Mucosa of descending colon (tissue), 3 donors: ENCODE measurements around the gene RGS6. TPM values are rescaled to one million over a fixed set of nuclear protein-coding genes. Genes with fewer than 3 reads are reported as not detected.

Experiments used
- ATAC-seq: fragments of 200-7000 bp; cut with Tn5 transposase; one replicate; pipeline ENCODE4 v1.9.1; 2020; ENCODE audit warnings: mild to moderate bottlenecking, moderate library complexity
- DNase-seq, 3 donors: peaks; one replicate each; pipeline ENCODE4 v3.0.0-alpha.2; 2020
- H3K36me3 ChIP-seq: fragments of 200-600 bp; one replicate; pipeline ENCODE4 v1.8.0; 2021; ENCODE audit warnings: low read depth, mild to moderate bottlenecking
- H3K4me1 ChIP-seq: fragments of 200-600 bp; one replicate; pipeline ENCODE4 v1.8.0; 2021; ENCODE audit warnings: low read depth, mild to moderate bottlenecking
- H3K4me3 ChIP-seq: fragments of 200-600 bp; one replicate; pipeline ENCODE4 v1.8.0; 2021; ENCODE audit warnings: mild to moderate bottlenecking
- H3K9me3 ChIP-seq: fragments of 200-600 bp; one replicate; pipeline ENCODE4 v1.8.0; 2021; ENCODE audit warnings: mild to moderate bottlenecking
- intact Hi-C, 2 donors: fragments of 100-400 bp; cut with DNase I in 1 of 2; cut with micrococcal nuclease in 1 of 2; formaldehyde crosslinking; loops; one replicate each; pipeline versions ENCODE4 v1.11.0 to v1.11.1; 2022; cut with DNase I, micrococcal nuclease
- total RNA-seq, 3 donors: library from RNA; stranded (reverse); fragmentation: NEBNext Ultra II Directional in 2 of 3; extraction: Animal tissue kit (Norgen Biotek cat#: 25700) in 2 of 3; gene quantifications; one replicate each; pipeline versions ENCODE4 v1.2.1 to v1.2.4, GENCODE V29; 2021 to 2023
- TF ChIP-seq, protein P1 (sequence below): fragments of 200-600 bp; IDR thresholded peaks from one replicate; pipeline ENCODE4 v1.8.0; 2022; ENCODE audit warnings: antibody characterized with exemption, mild to moderate bottlenecking
- donor health status: DM: no; HTN: no; CAD: no; lungs with moderate emphysema.
- donor health status: DM: no; HTN: no; CAD: no.
- donor health status: DM: no; HTN: yes; CAD: no.

The RGS6 gene
- total RNA-seq, 3 donors from 2014 or later = 0.66 to 2.5 (median 0.94) TPM

DNA sequence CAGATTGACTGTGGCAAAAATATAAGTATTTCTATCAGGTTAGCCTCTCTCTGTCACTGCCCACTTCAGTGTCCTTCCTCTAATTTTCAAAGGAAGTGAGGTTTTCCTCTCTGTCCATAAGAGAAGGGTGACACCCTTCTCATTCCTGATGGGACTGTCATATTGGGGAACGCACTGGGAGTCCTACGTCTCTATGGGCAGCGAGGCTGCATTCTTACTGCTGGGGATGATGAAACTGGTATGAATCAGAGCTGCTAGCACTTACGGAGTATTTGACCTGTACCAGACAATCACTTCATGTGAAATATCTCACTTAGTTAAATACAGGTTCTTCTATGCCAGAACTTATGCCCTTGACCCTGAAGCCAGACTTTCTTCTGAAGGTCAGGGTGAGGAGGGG is 525.4 kb downstream of the RGS6 start:
- TF ChIP-seq, protein P1, sequence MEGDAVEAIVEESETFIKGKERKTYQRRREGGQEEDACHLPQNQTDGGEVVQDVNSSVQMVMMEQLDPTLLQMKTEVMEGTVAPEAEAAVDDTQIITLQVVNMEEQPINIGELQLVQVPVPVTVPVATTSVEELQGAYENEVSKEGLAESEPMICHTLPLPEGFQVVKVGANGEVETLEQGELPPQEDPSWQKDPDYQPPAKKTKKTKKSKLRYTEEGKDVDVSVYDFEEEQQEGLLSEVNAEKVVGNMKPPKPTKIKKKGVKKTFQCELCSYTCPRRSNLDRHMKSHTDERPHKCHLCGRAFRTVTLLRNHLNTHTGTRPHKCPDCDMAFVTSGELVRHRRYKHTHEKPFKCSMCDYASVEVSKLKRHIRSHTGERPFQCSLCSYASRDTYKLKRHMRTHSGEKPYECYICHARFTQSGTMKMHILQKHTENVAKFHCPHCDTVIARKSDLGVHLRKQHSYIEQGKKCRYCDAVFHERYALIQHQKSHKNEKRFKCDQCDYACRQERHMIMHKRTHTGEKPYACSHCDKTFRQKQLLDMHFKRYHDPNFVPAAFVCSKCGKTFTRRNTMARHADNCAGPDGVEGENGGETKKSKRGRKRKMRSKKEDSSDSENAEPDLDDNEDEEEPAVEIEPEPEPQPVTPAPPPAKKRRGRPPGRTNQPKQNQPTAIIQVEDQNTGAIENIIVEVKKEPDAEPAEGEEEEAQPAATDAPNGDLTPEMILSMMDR = no peak
- DNase-seq (no peak), ATAC-seq (no peak)
- Histone ChIP-seq H3K36me3 (no peaks in the 10 kb centered on the region), H3K4me3 (no peak overlapping the region), H3K9me3 (no peaks in the 10 kb centered on the region), H3K4me1 (no peaks in the 10 kb centered on the region)
- intact Hi-C loops = no loop called here

DNA sequence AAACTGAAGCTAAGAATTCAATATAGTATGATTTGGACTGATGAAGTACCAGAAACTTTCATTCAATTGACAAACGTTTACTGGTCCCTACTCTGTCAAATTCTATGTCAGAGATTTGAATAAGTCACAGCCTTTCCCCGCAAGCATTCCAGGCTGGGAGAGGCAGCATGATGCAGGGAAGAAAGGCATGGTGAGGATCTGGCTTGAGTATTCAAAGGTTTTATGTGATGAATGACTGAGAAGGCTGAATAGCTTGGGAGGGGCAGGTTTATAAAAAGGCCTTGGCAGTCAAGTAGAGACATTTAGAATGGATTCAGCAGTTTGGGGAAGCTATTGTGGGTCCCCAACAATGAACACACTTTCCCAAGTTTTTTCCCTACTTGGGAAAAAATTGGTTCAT is 529.8 kb downstream of the RGS6 start:
- no peaks in the 10 kb centered on the region for H3K36me3 ChIP-seq
- ATAC-seq = no peak

DNA sequence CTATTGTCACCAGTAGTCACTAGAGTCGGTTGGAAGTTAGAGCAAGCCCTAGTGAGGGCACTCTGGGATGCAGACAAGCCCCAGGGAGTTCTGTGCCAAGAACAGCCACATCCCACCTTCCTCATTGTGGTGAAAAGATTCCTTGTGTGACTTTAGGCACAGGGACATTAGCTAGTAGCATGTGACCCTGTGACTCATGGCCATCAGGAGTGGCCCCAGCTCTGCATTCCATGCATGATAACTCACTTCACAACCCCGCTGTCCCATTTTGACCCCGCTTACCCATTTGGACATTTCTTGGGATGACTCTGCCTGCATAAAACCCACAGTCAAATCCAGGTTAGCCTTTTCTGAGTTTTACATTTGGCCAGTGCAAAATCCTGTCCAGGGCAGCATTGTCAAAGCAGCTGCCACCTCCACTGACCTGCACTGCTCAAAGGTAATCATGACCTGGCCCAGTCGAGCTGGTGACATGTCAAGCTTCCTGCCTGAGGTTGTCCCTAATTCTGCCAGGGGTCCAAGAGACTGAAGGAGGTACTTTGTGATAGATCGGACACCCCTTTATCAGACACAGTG is 531.1 kb downstream of the RGS6 start:
- ATAC-seq = no peak
- intact Hi-C loops = no loop called here

More for the DNA sequence above, 529.8 kb downstream of the RGS6 start:
- Histone ChIP-seq H3K9me3 (peaks cover 9% of the 10 kb centered on the region), H3K4me3 (no peak overlapping the region), H3K4me1 (no peaks in the 10 kb centered on the region)
- TF ChIP-seq, protein P1 = no peak
- intact Hi-C loops = no loop called here
- DNase-seq = no peak

DNA sequence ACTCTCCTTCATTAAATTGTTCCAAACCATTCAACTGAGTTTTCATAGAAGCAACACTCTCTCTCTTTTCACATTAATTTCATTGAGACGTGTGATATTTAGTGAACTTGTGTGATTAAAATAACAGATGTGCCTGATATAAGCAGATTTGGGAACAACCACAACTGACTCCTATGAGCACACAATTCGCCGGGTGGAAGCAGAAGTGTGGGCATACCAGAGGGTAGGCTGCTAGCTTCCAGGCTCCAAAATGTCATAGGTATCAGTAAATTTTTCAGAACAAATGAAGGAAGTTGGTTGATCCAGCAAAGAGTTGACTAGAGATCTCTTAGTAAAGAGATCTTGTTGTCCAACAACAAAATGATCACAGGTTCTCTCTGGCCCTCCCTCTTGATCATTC is 532.0 kb downstream of the RGS6 start:
- Histone ChIP-seq H3K36me3 (no peaks in the 10 kb centered on the region), H3K4me1 (no peaks in the 10 kb centered on the region), H3K4me3 (no peak overlapping the region), H3K9me3 (peaks cover 9% of the 10 kb centered on the region)
- TF ChIP-seq, protein P1 = no peak
- intact Hi-C loops = no loop called here
- DNase-seq = no peak
- no peak for ATAC-seq

More for the DNA sequence above, 531.1 kb downstream of the RGS6 start:
- DNase-seq = no peak
- H3K36me3 ChIP-seq = no peaks in the 10 kb centered on the region
- TF ChIP-seq, protein P1 = no peak
- H3K4me1 ChIP-seq = no peaks in the 10 kb centered on the region
- peaks cover 9% of the 10 kb centered on the region for H3K9me3 ChIP-seq
- H3K4me3 ChIP-seq = no peak overlapping the region

DNA sequence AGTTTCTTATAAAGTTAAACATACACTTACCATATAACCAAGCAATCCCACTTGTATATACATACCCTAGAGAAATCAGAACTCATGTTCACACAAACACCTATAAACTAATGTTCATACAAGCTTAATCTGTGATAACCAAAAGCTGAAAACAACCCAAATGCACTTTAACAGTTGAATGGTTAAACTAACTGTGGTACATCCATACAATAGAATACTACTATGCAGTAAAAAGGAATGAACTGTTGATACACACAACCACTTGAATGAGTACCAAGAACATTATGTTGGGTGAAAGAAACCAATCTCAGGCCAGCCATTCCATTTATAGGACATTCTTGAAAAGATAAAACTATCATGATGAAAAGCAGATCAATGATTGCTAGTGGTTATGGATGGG is 534.1 kb downstream of the RGS6 start:
- TF ChIP-seq, protein P1 = no peak
- Histone ChIP-seq H3K36me3 (no peaks in the 10 kb centered on the region), H3K4me3 (no peak overlapping the region), H3K4me1 (no peaks in the 10 kb centered on the region), H3K9me3 (peaks cover 9% of the 10 kb centered on the region)
- intact Hi-C loops = no loop called here
- DNase-seq (no peak), ATAC-seq (no peak)

DNA sequence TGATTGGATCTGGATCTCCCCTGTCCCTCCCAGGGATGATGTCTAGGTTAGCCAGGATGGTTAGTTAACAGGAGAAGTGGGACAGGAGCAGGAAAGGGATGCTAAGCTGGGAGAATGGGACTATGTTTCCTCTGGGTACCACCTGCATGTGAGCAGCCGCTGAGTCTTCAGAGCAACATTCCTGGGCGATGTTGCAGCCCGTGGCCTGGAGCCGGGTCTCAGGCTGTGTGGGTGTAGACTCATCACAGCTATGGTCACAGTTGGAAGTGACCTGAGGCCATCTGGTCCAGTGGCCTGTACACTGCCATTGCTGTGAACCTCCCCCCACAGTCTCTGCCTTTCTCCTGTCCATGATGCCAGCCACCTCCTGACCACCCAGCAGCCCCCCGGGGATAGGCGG is 539.1 kb downstream of the RGS6 start:
- intact Hi-C loops = no loop called here
- Histone ChIP-seq H3K36me3 (no peaks in the 10 kb centered on the region), H3K4me3 (no peak overlapping the region), H3K4me1 (no peaks in the 10 kb centered on the region), H3K9me3 (peaks cover 3% of the 10 kb centered on the region)
- TF ChIP-seq, protein P1 = no peak
- DNase-seq = no peak
- ATAC-seq = no peak
